ENCODE data around the gene RPS6KA2.
"Not testable (repeated sequence)": the region's sequence is repeated elsewhere in the genome, so short reads cannot be mapped to it uniquely, and the experiment has no call there.

RPS6KA2 gene

DNA sequence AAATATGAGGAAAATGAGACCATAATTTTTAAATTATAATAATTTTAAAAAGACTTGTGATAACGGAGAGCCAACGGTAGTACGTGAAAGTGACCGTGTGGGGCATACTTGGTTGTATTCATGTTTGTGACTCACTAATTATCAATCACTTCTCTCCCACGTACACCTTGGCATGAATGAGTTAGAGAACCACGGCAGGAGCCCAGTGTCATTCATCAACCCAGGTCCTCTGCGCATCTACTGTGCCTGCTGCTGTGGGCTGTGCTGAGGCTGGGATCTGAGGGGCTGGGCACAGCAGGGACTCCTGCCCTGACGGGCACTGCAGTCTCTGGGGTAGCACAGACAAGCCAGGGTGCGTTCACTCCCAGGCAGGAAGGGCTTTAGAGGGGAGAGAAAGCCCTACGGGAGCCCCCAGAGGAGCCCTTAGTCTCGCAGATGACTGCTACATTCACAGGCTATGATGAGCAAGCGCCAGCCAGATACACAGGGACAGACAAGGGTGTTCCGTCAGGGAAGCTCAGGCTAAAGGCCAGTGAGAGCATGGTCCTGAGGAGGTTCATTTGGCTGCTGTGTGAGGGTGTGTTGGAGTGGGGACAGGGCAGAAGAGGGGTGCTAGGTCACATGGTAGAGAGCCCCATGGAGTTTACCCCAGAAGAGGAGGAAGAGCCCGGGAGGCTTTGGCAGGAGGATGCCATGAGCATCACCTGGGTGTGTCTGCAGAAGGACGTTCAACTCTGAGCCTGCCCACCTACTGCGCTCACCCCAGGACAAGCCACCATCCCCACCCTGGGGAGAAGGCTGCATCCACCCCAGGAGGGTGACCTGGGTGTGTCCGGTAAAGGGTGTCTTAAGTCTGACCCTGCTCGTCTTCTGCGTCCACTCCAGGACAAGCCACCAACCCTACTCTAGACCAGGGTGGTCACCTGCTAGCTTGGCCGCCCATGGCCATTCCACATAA is 8.2 kb upstream of the RPS6KA2 start:
- DNase-seq (ENCODE audit: low read depth in 3 of 3), result no peak

DNA sequence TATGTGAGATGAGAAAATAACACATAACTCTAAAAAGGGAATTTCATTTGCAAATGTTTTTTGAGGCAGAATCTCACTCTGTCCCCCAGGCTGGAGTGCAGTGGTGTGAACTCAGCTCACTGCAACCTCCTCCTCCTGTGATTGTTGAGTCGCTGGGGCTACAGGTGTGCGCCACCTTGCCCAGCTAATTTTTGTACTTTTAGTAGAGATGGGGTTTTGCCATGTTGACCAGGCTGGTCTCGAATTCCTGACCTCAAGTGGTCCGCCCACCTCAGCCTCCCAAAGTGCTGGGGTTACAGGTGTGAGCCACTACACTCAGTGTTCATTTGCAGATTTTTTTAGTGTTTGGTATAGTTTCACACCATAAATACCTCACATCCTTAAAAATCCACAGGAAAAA is 7.5 kb upstream of the RPS6KA2 start:
- DNase-seq (ENCODE audit: low read depth in 3 of 3), result not testable (repeated sequence)

GRCh38 chr6:166633732-166634535 is 6.9 kb upstream of the RPS6KA2 start:
- no peak for DNase-seq (ENCODE audit: low read depth in 3 of 3)

DNA sequence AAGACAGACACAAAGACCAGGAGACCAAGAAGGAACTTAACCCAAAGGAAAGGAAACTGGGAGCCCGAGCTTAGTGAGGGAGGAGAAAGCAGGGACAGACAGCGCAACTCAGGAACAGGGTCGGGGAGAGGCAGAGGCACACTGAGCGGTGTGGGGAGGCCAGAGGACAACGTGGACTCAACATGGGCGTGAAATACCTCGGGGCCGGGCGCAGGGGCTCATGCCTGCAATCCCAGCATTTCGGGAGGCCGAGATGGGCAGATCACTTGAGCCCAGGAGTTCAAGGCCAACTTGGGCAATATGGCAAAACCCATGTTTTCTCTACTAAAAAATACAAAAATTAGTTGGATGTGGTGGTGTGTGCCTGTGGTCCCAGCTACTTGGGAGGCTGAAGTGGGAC is 5.7 kb upstream of the RPS6KA2 start:
- no peak for DNase-seq (ENCODE audit: low read depth in 3 of 3)

- DNase-seq (ENCODE audit: low read depth in 3 of 3), result no peak
Measured at GRCh38 chr6:166630462-166630861, 3.4 kb upstream of the RPS6KA2 start.

DNA sequence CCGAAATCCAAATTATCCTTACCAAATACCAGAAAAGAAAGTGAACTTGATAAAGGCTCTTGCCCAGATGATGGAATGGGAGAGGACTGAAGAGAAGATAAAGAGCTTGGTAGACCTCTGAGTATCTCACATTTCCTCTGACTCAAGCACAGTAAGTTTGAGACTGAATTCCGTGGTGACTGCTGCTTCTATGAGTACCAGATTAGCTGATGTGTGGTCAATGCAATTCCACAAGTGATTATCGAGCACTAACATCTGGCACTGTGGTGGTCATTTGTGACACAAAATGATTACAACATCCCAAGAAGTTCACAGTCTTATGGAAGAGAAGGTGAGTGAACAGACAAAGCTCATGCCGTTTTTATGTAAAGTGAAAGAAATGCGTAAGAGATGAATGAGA is 2.6 kb upstream of the RPS6KA2 start:
- no peak for DNase-seq (ENCODE audit: low read depth in 3 of 3)

DNA sequence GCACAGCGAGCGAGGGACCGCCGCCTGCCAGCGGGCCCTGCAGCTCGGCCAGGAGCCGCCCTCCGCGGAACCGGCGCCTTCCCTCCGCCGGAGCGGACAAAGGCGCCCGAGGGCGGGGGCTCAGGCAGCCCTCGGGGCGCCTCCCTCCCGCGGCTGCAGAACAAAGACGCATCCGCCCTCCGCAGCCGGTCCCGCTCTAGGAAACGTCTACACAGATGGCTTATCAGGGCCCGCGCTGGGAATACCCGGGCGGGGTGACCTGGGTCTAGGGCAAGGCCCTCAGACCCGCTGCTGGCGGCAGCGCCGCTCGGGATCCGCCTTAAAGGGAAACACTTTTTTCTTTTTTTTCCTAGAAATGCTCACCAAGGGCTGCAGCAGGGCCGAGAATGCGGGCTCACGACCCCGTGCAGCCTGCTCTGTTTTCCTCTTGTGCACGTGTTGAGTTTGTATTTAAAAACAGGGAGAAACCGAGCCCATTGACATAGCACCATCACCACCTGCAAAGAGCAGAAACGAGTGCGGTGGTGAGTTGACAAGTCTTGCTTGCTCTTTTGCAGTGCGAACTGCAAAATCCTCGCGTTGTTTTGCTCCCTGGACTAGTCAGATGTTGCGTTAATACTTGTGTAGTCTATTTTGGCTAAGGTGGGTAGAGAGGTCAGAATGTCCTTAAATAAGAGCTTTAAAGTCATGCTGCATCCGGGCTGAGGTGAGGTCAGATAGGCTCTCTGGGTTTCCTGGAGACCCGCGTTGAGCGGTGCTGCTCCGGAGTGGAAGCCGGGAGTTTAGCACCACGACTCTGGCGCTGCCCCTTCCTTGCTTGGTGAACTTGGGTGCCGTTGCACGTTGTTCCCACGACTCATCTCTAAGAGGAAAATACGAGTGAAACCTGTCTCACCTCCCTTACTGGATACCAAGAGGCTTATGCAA is 1.1 kb upstream of the RPS6KA2 start:
- DNase-seq (ENCODE audit: low read depth in 3 of 3), result peak; percentile 20 to 42 (median 26)

GRCh38 chr6:166626177-166627032 is 646 bp downstream of the RPS6KA2 start:
- DNase-seq (ENCODE audit: low read depth in 3 of 3), result peak in 1 of 3 experiments; percentile 6

DNA sequence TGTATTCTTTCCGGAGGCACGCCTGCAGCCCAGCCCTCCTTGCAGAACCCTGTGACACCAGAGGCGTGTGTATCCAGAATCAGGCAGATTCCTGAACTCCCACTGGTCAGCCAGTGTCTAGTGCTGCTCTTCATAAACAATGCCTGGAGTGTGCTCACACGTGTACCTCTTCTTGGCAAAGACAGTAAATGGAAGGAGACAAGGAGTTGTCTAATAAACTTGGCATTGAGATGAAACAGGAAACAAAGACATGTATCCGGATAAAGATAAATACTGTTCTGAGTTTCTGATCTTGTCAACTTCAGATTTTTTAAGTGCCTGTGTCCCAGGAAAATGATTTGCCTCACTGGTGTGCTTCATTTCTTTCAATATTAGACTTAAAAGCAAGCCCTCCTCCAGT is 1.7 kb downstream of the RPS6KA2 start:
- no peak for DNase-seq (ENCODE audit: low read depth in 3 of 3)

- DNase-seq (ENCODE audit: low read depth in 3 of 3), result no peak
Measured at GRCh38 chr6:166624275-166624674, 2.8 kb downstream of the RPS6KA2 start.

GRCh38 chr6:166623318-166623717 is 3.7 kb downstream of the RPS6KA2 start:
- DNase-seq (ENCODE audit: low read depth in 3 of 3), result no peak

- no peak for DNase-seq (ENCODE audit: low read depth in 3 of 3)
Measured at GRCh38 chr6:166621114-166621540, 5.9 kb downstream of the RPS6KA2 start.

DNA sequence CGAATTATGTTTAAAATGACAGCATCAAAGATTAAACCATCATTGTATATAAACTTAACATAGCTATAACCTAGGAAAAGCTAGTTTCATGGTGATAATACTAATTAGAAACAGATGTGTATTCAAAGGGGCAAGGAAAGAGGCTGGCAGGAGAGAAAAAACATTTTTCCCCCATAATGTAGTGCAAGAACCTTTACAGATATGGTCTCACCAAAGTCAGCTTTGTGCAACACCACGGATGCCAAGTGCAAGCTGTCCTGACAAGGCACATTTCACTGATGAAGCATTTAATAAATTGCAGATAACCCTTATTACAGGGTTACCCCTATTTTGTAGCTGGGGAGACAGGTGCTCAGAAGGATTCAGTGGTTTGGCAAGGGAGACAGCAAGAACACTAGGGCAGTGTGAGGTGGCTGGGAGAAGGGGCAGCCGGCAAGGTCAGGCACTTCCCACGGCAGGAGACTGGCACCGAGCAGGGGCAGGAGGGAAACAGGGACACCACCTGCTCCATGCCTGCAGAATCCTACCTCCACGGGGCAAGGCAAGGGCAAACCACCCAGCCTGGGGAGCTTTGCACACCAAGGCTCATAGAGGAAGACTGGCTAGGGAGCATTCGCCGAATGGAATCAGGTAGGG is 6.5 kb downstream of the RPS6KA2 start:
- no peak for DNase-seq (ENCODE audit: low read depth in 3 of 3)

DNA sequence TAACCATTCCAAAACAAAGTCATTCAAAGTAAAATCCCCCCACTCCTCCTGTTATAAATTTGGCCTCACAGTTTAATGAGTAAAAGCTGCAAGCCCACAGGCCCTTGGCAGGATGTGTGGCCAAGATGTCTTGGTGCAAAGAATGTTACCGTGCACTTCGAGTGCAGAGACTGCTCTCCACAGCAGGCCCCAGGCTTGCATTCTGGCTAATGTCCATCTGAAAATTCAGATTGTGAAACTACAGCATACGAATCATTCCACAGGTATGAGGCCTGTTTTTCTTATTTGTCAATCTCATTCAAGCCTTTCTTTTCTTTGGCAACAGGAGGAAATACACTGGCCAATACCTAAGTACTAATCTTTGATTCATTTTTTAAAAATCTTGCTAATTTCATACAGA is 7.1 kb downstream of the RPS6KA2 start:
- DNase-seq (ENCODE audit: low read depth in 3 of 3), result no peak

- no peak for DNase-seq (ENCODE audit: low read depth in 3 of 3)
Measured at GRCh38 chr6:166618866-166619761, 7.9 kb downstream of the RPS6KA2 start.

DNA sequence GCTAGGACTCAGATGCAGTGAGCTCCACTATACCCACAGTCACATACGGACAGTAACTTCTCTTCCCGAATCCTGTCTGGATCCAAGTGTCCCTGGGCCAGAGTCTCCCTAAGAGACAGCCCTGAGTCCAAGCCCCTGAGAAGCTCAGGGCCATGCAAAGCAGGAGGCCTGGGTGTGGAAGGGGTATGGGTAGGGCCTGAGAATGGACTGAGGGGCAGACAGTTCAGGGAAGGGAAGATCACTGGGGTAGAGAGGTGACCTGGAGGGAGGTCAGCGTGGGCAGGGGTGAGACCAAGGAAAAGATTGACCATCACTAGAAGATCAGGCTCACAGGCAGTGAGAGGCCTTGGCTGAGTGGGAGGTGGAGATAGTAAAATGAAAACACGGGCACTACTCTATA is 8.8 kb downstream of the RPS6KA2 start:
- no peak for DNase-seq (ENCODE audit: low read depth in 3 of 3)

GRCh38 chr6:166617359-166617758 is 9.7 kb downstream of the RPS6KA2 start:
- DNase-seq (ENCODE audit: low read depth in 3 of 3), result no peak

DNA sequence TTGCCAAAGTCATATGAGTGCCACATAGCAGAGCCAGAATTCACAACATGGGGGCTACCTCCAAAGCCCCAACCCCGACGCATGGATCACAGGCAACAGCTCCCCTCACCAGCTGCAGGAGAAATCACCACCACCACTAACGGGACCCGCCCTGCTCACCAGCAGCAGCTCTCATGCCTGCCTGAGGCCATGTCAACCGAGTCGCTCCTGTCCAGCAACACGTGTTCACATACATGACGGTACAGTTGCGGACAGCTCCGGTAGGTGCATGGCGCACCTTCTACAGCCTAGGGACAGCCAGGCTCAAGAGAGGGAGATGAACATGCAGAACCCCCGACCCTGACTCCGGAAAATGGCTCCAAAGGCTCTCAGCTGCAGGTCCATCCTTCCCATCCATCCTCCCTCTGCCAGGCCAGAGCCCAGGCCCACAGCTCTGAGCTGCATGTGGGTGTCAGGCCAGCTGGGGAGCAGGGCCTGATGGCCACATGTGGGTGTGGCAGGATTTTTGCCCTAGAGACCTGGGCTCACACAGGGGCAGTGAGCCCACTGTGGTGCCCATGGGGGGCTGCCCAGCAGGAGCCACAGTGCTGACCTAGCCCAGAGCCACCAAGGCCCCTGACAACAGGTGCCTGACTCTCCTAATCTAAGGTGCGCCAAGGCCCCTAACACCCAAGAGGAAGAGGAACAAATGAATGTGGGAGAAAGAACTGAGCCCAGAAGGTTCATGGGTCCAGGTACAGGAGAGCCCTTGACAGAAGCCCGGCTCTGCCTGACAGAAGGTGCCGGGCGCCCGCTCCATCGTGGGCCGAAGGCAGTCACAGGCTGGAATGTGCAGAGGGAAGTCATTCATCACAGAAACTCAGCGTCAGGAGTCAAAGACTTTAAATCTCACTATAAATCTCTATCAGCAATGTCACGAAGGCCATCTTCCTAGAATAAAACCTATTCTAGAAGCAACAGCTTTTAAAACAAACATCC is 10.5 kb downstream of the RPS6KA2 start:
- DNase-seq (ENCODE audit: low read depth in 3 of 3), result no peak

All from stimulated activated CD4-positive, alpha-beta T cell treated with anti-CD3 and anti-CD28 coated beads, TNF-alpha, amount 100 ng/mL, for 24 hours (primary cell).